HG02759 (cell line): ENCODE measurements around the gene DENND1A.
"Not testable (repeated sequence)": the region's sequence is repeated elsewhere in the genome, so short reads cannot be mapped to it uniquely, and the experiment has no call there.

Experiments
- ATAC-seq: cut with Tn5 transposase; IDR thresholded peaks from one replicate; pipeline ENCODE4 v1.9.1; 2021; ENCODE audit warnings: mild to moderate bottlenecking, moderate library complexity; ENCODE audit not compliant: unreplicated experiment

Gene DENND1A

GRCh38 chr9:123637945-123638634, 291.8 kb downstream of the DENND1A start:
- no peak for ATAC-seq

GRCh38 chr9:123637606-123637944, 292.4 kb downstream of the DENND1A start:
- ATAC-seq = no peak

- not testable (repeated sequence) for ATAC-seq
Measured at GRCh38 chr9:123636805-123637204, 293.1 kb downstream of the DENND1A start.

- no peak for ATAC-seq
Measured at GRCh38 chr9:123631862-123632261, 298.1 kb downstream of the DENND1A start.

GRCh38 chr9:123630233-123630632, 299.7 kb downstream of the DENND1A start:
- ATAC-seq = no peak

GRCh38 chr9:123629531-123629930, 300.4 kb downstream of the DENND1A start:
- ATAC-seq = no peak

- no peak for ATAC-seq
Measured at GRCh38 chr9:123622711-123623241, 307.1 kb downstream of the DENND1A start.

GRCh38 chr9:123620239-123620638, 309.7 kb downstream of the DENND1A start:
- ATAC-seq = no peak

- ATAC-seq = no peak
Measured at GRCh38 chr9:123617952-123618678, 311.8 kb downstream of the DENND1A start.

GRCh38 chr9:123617286-123617685, 312.6 kb downstream of the DENND1A start:
- no peak for ATAC-seq

- no peak for ATAC-seq
Measured at GRCh38 chr9:123616707-123617106, 313.2 kb downstream of the DENND1A start.

- ATAC-seq = no peak
Measured at GRCh38 chr9:123615381-123615780, 314.5 kb downstream of the DENND1A start.

- ATAC-seq = no peak
Measured at GRCh38 chr9:123614306-123615263, 315.3 kb downstream of the DENND1A start.

- ATAC-seq = no peak
Measured at GRCh38 chr9:123611226-123611625, 318.7 kb downstream of the DENND1A start.

- no peak for ATAC-seq
Measured at GRCh38 chr9:123609844-123610243, 320.1 kb downstream of the DENND1A start.

GRCh38 chr9:123608104-123608503, 321.8 kb downstream of the DENND1A start:
- peak; percentile 91 for ATAC-seq

- no peak for ATAC-seq
Measured at GRCh38 chr9:123607479-123607878, 322.4 kb downstream of the DENND1A start.

- no peak for ATAC-seq
Measured at GRCh38 chr9:123606141-123606540, 323.8 kb downstream of the DENND1A start.

GRCh38 chr9:123605286-123605685, 324.6 kb downstream of the DENND1A start:
- ATAC-seq = no peak

- no peak for ATAC-seq
Measured at GRCh38 chr9:123604861-123605260, 325.1 kb downstream of the DENND1A start.

- no peak for ATAC-seq
Measured at GRCh38 chr9:123601828-123602227, 328.1 kb downstream of the DENND1A start.
